Left hindlimb (tissue), 1 donor: ENCODE data around the gene C1orf53.

ENCODE experiments used
- DNase-seq: peaks from one replicate; pipeline ENCODE4 v3.0.0-alpha.2; 2018

C1orf53 gene

DNA sequence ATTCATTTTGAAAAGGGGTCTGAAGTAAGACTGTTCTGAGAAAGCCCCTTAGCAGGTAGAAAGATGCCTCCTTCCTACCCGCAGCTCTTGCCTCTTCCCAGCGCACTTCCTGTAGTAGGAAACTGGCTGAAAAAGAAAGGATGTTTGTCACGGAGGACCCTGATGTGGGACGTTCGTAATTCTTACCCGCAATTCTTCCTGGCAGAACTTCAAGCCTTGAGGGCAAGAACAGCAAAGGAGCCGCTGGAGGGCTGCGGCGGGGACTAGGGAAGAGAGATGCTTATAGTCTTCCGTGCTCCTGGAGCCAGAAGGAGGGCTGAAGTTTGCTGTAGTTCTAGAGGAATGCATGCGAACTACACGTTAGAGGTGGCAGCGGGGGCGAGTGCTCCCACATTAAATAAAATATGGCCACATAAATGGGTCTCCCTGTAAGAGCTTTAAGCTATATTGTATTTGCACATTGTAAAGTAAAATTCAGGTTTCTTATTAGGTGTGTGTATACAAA lies 6.3 kb downstream of the C1orf53 start:
- DNase-seq, result no peak

DNA sequence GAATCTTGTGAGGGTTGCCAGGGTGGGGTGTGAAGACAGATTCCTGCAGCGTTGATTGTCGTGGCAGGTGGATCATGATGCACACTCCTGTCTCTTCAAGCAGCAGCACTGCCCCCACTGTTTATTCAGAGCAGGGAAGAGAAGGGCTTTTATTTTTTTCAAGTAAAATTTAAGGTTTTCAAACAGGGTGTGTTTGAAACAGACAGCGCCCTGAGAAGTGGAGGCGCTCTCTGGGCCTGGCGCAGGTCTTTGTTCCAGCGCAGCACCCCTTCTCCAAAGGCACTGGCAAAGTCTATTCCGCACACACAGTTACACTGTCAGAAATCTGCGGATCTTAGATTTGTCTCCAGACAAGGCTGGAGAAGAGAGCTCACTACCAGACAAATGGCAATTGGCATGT lies 7.0 kb downstream of the C1orf53 start:
- DNase-seq, result no peak

DNA sequence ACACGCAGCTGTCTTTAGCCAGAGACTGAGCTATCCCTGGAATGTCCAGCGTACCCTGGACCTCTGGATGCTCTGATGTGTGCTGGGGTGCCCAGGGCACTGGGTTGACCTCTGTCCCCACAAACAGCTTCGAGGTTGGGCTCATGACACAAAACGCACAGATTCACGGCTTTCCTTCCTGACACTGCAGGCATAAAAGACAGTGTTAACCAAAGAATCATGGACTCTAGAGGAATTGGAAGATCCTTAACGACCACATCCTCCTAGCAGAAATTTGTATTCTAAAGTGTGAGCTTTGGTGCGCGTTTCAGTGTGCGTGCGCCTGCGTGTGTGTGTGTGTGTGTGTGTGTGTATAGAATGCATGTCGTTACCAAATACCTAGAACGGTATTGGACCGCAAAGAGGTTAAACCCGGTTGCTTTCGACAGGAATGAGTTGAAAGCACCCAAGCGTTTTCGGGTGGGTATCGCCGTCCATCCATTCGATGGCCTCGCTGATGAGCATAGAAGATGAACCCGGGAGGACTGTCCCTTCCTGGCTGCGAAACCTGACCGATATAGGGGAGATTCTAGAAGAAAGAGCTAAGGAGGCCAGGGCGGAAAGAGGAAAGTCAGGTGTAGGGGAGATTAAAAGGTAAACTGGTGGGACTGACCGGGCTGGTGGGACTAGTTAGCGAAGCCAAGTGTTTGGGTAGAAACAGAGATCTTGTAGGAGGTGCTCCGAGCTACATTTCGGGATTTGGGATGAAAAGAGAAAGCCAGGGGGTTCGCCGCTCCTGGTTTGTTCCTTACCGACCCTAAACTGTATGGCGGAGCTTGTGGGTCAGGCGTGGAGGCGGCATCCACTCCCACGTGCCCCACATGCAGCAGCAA lies 7.9 kb downstream of the C1orf53 start:
- no peak for DNase-seq

DNA sequence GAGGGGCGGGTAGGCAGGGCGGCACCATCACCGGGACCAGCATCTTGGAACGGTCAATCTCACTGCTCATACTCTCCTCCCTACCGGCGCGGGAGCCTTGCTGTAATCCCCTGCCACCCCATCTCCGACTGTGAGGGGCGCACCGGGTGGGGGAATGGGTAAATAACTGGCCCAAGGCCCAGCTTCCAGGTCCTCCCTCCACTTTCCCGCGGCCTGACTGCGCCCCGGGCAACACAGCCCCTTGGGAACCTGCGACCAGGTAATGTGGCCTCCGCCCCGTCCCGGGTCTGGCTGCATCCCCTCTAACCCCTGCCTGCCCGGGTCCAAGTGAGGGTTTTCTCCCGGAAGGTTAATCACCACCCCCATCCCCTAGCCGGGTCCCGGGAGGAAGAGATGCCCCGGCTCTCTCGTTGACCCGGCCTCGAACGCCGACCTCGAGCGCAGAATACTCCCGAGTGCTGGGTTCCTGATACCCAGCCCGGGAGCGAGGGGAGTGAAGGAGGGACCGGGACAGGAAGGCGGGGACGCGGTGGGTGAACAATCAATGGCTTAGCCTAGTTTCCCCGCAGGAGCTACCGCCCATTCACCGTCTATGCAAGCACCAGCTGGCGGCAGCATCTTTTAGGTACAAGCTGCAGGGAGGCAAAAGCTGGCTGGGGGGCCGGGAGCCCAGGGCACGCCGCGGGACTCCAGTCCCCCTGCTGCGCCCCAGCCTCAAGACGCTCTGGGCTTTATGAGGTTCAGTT lies 8.9 kb downstream of the C1orf53 start:
- no peak for DNase-seq

DNA sequence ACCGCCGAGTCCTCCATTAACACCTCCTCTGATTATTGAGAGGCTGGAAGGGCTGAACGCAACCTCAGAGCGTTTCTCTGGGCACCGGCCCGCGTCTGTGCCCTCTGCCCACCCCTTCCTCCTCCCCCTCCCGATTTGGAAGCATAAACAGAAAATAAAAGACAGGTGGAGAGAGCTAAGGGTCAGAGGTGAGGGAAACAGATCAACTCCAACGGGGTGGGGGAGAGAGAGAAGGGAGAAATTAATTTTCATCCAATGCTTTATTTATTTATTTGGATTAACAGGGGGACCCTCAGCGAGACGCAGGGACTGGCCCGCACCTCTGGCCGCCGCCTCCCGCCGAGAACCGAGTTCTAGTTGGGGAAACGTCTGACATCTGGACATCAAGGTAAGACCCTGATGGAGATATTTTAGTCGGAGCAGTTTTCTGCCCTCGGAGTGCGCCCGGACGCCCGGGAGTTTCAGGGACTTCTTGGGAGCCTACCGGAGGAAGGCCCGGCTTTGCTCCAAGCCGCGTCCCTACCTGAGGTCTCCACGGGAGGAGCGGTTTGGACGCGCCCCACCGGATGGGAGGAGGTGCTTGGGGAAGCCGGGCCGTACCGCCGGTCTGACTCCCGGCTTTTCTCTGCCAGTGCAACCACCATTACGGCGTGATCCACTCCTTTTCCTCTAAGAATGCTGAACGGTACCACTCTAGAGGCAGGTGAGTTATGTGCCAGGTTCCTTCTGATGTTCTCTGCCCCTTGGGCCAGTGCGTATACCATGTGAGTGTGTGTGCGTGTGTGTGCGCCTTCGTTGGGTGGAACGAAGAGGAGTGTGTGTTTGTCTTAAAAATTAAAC lies 9.6 kb downstream of the C1orf53 start:
- DNase-seq, result no peak

DNA sequence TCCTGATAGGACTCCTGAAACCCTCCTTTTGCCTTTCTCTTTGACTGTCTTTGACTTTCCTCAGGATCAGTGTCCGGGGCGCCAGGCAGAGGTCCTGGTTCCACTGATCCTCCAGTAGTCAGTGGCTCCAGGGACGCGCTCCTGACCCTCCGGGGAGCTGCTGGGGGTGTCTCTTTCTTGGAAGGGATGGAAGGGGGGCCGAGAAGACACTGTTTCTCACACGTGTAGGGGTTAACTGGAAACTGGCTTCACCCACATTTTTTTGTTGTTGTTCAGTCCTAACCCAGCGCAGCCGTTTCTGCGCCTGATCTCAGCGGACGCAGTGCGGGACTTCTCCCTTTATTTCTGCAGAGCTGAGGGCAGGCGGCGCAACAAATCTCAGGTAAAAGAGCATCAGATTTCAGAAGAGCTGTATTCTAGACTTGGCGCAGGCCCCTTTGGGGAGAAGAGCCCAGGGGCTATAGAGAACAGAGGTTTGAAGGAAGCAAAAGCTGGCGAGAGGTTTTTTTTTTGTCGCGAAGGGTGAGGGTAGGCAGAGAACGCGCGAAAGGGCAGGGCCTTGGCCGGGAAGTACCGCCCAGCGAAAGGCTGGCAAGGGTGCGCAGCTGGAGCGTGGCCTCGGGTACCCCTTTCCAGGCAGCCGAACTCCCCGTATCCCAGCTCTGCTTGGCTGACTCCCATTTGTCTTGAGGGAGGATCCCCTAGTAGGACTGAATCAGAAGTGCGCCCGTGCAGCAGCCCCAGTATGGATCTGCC lies 10.5 kb downstream of the C1orf53 start:
- no peak for DNase-seq

DNA sequence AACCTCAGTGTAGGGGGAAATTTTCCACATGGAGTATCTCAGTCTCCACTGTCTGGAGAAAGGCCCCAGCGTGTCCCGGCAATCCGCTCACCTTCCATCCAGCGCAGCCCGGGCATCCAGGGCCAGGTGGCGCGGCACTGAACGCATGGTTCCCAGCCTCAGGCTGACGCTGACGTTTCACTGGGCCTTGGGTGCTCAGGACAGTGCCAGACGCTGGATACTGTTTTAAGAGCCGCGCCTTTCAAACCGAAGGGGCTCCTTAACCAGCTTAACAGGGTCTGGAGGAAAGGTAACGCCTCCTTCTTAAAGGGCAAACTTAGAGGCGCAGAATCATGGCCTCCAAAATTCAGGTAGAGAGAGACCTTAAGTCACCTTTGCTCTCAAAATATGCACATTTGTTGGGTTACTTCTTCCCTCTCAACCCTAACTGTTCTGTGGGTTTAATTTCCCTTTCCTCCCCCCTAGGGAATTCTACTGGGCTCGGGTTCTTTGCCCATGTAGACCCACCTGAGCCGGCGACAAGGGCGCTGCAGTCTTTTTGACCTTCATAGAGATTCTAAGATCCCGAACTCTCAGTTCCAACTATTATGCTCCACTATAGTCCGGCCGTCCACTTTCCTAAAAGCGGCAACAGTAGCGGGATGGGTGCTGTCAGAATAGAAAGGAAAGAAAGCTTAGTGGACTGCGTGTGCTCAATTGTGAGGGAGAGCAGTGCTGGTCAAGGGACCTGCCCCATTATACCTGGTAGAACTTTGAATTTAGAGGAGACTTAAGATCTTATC lies 11.3 kb downstream of the C1orf53 start:
- DNase-seq, result no peak

DNA sequence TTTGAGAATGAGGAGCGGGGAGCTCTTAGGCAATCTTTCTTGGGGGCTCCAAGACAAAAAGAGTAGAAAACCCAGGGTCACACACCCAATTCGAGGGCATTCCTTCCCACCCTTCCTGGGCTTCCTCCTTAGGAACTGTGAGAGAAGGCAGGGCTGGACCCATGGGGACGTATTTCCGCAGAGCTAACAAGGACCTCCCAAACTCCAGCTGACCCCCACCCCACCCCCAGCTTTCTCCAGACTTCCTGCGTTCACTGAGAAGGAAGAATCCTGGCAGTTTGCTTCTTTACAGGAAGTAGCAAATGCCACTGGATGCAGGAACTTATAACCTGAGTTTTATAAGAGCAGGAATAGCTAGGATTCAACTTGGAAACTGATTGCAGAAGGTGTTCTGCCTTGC lies 12.1 kb downstream of the C1orf53 start:
- DNase-seq, result no peak

DNA sequence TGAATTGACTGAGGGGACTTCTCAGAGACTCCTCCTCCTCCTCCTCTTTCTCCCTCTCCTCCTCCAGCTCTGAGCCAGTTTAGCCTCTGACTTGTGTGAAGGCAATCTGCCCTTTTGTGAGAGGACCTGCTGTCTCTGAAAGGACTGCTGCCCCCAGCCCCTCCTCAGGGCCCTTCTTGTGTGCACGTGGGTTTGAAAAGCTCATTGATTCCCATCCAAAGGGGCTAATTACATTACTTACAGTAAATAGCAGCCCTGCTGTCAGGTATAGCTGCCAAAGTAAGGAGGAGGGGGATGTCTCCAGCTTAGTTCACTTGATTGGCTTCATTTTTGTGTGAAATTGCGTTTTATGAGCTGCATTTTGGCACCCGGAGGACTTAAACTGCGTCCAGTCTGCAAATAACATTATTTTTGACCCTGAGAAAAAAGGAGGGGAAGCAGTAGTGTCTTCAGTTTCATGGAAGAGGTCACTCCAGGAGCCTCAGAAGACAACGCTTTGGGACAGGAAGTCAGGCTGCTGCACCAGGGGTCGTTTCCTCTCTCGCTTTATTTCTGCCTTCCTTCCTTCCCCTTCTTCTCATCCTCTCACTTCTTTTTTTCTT lies 12.9 kb downstream of the C1orf53 start:
- no peak for DNase-seq

DNA sequence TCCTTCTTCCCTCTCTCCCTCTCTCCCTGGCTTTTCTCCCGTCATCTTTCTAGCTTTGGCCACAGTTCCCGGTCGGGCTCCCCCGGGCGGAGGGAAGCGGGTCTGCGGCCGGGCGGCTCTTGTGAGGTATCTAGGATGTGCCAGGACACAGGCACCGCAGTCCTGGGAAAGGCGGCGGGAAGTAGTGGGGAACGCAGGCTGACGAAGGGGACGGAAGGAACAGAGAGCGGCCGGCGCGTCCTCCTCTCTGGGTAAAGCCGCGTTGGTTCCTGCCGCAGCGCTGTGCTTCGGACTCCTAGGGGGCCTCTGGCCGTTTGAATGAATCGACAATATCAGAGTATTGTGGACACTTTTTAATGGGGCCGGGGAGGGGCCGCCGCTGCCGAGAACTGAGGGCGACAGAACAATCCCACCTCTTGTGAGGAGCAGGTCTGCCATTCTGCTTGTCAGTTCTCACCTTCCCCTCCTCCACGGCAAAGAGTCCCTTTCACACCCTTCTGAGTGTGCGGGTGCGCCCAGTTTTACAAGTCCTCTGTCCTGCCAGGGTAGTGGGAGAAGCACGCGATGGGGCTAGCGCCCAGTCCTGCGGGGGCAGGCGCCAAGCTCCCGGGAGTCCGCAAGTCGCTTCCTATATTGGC lies 13.6 kb downstream of the C1orf53 start:
- peak; percentile 85 for DNase-seq

DNA sequence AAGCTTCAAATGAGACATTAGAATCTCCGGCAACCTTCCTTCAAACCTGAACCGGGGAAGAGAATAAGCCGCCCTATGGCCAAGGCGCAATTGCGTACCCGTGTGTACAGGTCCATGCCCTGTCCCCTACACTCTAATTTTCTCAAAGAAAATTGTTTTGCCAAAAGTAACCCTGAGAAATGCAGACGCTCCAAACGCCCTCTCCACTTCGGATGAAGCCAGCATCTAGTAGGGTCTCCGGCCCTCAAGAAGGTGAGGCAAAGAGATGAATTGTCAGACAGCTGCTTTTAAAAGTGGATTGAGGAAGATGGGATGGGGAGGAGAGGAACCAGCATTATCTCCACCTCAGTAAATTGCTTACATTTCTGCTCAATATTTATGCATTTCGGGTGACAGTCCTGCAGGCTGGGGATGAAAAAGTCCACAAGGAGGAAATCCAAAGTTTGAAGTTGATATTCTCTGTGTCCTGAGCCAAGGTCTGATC lies 14.1 kb downstream of the C1orf53 start:
- DNase-seq, result no peak

DNA sequence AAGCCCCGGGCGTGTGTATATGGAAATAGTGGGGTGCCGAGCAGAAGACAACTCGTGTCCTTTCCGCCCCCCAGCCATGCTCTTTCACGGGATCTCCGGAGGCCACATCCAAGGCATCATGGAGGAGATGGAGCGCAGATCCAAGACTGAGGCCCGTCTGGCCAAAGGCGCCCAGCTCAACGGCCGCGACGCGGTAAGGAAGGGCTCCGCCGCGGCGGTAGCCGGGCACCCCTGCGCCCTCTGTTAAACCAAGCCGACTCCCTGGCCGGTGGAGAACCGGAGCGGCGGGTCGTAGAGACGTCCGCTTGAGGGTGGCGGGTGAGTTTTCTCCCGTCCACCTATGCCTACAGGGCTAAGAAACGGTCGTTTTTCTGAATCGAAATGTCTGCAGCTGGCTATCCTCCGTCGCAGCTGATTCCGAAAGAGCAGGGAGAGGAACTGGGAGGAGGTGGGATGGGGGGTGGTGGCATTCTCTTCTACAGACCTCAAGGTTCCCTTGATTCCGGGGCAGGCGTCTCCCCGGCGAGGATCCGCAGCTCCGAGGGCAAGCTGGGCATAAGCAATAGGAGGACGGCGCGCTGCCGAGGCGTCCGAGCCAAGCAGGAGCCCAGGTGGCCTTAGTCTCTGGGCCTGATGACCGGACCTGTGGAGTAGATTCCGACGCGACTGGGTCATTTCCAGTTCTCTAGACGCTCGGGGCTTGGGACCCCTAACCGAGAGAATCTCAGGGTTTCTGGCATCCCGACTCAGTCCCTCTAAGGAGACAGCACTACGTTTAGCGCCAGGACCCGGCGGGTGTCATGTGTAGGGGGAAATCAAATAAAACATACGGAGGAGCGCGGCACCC lies 15.6 kb downstream of the C1orf53 start:
- peak; percentile 64 for DNase-seq

DNA sequence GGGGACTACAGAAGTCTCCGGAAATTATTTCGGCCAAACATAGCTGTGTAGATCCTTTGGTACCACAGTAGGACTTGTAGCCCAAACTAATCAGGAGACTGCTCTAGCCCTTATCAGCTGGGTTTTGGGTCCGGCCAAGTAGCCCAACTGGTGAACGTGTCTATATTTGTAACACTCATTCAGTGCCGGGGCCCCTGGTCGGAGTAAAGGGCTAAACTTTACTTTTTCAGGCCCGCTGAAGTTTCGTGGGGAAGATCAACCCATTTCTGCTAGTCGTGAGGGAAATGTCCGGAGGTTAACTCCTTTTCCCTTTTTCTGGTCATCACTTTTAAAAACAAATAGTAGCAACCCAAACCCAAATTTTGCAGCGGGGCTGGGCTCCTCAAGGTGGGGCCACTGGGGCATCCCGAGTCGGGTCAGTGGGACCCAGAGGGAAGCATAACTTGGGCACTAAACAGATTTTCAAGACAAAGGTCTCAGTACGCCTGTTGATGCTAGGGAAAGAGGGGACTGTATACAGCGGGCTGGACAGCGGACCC lies 16.4 kb downstream of the C1orf53 start:
- no peak for DNase-seq

DNA sequence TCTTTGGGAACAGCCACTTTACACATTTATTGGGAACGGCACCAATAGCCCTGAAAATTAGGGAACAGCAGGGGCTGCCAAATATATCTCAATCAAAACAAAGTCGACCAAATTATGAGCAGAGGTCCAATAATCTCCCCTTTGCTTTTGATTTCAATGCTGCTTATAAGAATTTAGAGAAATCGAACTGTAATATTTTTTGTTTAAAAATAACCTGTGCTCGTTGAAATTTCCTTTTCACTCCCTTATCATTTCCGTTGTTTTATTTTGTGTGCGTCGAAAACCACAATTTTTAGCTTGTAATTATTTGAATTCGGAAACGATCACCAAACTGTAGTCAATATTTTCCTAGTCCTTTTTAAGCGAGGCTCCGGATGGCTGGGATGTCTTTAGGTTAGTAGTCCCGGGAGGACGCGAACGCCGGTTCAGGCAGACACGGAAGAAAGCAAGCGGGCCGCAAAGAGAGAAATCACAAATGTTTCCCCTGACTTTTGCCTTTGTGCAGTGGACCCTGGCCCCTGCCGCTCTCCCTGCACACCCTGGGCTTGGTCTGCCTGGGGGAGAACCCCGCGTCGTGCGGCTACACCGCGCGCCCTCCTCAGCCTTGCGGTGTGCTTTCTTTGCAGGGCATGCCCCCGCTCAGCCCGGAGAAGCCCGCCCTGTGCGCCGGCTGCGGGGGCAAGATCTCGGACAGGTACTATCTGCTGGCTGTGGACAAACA lies 17.1 kb downstream of the C1orf53 start:
- no peak for DNase-seq

DNA sequence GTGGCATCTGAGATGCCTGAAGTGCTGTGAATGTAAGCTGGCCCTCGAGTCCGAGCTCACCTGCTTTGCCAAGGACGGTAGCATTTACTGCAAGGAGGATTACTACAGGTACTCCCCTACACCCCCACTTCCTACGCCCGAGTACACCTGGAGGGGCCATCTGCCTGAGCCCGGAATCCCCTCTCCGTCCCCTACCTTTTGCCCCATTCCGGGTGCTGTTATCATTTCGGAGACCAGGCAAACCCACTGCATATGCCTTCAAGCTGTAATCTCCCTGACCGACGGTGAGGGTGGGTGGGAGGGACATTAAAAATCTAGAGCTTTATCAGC lies 17.6 kb downstream of the C1orf53 start:
- DNase-seq, result no peak

DNA sequence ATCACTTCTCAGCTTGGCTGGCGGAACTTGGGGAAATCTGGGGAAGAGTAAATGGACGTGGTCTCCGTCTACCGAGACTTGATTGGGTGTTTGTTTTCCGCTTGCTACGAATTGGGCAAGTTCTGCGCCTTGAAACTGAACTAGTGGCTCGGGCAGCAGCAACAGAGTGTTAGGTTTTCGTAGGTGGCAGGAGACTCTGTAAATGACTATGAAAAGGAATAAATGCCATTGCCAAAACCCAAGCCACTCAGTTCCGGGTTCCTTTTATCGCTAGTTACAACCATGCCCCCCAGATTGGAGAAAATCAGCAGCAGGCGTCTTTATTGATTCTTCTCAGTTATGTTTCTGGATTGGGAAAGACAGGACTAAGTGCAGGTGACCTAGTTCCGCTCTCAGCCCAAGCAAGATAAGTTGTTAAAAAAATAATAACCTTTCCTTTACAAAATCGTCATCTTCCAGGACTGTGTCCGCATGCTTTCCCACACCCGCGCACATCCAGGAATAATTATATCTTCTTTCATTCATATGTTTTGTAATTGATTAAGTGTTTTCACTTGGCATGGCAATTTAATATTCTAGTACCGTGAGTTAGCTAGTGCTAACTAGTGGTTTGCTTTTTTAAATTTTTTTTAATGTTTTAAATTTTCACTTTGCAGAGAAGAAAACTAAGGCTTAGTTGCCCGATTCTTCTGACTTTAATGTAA lies 18.1 kb downstream of the C1orf53 start:
- DNase-seq, result no peak

DNA sequence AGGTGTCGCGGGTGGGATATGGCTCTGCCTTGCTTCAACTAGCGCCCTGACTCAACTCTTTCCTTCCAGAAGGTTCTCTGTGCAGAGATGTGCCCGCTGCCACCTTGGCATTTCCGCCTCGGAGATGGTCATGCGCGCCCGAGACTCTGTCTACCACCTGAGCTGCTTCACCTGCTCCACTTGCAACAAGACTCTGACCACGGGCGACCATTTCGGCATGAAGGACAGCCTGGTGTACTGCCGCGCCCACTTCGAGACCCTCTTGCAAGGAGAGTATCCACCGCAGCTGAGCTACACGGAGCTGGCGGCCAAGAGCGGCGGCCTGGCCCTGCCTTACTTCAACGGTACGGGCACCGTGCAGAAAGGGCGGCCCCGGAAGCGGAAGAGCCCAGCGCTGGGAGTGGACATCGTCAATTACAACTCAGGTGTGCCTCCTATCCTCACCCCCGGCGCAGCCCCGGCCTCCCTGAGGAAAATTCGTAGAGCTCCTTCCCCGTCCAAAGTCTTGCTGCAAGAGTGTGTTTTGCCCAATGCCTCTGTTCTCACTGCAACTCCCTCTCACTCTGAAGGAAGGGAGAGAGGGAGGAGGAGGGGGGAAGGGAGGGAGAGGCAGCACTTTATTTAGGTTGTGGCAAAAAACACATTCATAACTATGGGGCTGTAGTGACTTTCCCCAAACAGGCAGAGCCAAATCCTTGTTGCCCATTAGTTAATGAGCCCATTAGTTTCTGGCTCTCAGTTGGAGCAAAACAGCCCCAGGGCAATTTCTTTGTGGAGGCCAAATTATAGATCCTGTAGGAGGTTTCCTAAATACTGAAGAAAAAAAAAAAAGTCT lies 19.0 kb downstream of the C1orf53 start:
- DNase-seq, result no peak
